ENCODE data around the gene C19orf33.

Gene C19orf33

DNA sequence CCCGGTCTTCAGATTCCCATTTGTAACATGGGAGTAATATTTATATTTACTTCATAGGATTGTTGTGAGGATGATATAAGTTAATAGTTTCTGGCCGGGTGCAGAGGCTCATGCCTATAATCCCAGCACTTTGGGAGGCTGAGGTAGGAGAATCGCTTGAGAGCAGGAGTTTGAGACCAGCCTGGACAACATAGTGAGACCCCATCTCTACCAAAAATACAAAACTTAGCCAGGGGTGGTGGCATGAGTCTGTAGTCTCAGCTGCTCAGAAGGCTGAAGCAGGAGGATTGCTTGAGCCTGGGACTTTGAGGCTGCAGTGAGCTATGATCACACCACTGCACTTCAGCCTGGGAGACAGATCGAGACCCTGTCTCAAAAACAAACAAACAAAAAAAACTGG lies 42.8 kb downstream of the C19orf33 start:
- DNase-seq = no peak

DNA sequence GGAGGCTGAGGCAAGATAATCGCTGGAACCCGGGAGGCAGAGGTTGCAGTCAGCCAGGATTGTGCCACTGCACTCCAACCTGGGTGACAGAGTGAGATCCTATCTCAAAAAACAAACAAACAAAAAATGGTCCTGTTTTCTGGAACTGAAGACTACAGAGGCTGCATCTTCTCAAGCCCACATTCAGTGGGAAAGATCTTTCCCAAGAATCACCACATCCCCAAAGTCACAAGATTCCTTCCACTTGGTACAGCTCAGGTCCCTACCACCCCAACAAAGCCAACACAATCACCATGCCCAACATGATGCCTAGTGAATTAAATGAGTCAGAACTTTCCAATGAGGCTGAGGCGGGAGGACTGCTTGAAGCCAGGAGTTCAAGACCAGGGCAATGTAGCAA lies 46.8 kb downstream of the C19orf33 start:
- DNase-seq = no peak

DNA sequence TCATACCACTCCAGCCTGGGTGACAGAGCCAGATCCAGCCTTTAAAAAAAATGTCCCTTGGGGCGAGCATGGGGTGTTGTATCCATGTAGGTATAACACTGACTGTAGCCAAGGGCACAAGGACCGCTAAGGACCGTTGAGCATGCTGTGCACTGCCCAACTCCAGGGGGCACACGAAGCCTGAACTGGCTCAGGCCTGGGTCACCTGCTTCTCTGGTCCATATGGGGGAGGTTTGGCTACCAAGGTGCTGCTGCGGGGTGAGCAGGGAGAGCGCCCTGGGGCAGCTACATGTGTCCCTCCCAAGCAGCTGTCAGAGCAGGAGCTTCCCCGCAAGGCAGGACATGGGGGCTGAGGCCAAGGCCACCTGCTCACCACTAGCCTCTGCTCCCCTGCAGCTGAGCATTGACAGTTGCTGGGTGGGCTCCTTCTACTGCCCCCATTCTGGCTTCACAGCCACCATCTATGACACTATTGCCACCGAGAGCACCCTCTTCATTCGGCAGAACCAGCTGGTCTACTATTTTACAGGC lies 47.9 kb downstream of the C19orf33 start:
- DNase-seq = no peak

DNA sequence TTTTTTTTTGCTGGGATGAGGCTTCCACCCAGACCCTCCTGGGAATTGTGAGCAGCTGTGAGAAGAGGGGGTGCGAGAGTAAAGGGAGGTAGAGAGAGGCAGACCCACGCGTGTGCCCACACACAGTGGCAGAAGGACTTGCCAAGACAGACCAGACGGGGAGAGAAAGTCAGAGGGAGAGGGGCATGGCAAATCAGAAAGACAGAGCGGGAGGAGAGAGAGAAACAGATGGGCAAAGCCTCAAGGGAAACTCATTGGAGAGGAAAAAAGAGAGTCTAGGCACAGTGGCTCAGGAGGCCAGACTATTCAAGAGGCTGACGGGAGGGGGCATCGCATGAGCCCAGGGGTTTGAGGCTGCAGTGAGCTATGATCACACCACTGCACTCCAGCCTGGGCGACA lies 48.6 kb downstream of the C19orf33 start:
- no peak for DNase-seq

All from midbrain (tissue), 1 donor.